Colon (tissue), 2 donors: ENCODE results near the gene RAE1.

Experiments
- FAIRE-seq: peaks from 2 replicates; lab custom pipeline; 2012; peaks lifted over from hg19 to GRCh38; lab: Jason Lieb, UNC
- donor health status: control.
- donor health status: control.

The RAE1 gene

DNA sequence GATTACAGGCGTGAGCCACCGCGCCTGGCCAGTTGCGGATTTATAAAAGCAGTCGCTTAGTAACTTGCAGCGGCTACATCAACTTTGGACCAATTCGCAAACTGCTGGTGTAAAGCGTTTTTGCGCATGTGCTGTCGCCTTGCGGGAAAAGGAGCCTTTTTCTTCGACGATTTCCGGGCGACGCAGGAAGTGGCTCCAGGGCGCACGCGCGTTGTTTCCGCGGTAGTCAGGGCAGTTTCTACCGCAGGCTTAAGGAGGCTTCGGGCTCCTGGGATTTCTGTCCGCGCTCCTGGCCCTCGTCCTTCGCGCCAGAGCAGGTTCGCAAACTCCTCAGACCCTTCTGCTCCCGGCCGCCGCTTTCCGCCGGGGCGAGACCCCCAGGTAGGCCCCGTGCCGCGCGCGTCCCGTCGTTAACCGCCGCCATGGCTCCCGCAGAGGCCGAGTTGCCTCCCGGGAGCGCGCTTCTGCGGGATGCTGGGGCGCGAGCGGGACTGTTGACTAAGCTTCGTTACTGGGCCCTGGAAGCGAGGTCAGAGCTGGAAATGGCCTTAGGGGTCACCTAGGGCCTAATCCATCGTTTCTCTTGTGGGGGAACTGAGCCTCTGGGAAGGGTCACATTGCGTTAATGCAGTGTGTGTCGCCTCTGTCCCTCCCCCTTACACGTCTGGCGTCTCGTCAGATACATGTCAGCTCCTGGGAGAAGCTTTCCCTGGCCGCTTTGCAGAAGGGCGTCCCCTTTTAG is at the start of gene RAE1:
TSS of gene RAE1 (plus strand) at position 214 of the 742 bp plus-strand sequence. CDS start 2,784 bp downstream, outside the sequence.
- FAIRE-seq, result no peak

DNA sequence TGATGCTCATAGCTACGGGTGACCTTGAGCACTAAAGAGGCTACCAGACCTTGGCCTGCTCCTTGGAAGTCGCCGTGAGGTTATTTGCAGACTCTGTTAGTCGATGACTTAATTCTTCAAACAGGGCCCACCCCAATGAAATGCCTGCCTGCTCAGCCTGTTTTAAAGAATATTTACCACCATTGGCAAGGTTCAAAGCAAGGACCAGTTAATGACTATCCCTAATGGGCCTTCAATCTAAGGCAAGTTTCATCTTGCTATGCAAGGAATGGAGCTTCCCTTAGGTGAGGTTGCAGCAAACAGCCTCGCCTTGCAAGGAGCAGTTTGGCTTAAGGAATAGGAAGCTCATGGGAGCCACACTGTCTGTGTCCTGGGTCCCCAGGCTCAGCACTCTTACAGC is 44.3 kb upstream of the RAE1 start:
- FAIRE-seq, result no peak

- no peak for FAIRE-seq
These were observed 42.4 kb upstream of the RAE1 start for GRCh38 chr20:57308451-57309271.

DNA sequence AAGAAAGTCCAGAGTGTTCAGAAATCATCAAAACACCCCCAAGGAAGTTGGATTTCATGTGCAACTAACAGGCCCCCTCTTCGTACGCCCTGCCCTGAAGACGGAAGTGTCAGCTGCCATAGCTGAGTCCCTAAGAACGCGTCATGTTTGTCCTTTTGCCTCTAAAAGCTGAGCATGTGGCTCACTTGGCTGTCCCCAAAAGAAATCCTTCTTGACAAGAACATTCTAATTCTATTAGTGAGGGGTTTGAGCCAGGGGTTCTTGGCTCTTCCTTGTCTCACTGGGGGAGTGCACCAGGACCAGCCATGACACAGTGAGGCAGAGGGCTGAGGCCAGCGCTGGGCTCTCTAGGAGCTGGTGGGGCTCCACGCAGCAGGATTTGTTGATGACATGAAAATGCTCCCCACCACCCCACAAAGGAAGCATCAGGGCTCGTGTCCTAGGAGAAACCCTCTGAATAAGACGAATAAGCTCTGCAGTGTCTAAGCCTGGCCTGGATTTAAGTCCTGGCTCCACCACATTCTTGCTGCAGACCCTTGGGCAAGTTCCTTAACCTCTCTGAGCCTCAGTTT is 41.4 kb upstream of the RAE1 start:
- no peak for FAIRE-seq

DNA sequence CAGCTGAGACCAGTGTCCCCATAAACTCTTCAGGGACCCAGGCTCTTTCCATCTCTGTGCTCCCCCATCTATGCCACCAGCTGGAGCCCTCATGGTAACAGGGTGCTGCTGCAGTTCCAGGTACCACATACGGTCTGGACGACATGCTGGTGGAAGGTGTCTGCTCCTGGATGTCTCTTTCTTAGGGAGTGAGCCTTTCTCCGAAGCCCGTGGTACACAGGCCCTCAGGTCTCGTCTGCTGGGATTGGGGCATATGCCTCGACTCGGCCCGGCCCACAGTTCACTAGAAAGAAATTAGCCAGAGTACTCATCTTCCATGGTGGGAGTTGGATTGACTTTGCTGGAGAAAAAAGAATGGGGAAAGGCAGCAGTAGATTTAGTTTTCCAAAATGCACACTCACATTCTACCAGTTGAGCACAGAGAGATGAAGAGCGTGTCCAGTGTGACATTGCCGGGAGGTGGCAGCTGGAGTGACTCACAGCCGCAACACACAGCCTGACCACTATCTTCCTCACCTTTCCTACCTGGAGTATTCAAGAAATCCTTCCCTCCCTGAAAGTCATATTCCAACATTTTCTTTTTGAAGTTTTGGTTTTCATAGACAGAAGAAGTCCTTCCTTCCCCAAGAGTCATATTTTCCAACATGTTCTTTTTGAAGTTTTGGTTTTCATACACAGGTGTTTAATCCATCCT is 40.1 kb upstream of the RAE1 start:
- no peak for FAIRE-seq

- FAIRE-seq, result no peak
These were observed 38.9 kb upstream of the RAE1 start for GRCh38 chr20:57312138-57312537.

DNA sequence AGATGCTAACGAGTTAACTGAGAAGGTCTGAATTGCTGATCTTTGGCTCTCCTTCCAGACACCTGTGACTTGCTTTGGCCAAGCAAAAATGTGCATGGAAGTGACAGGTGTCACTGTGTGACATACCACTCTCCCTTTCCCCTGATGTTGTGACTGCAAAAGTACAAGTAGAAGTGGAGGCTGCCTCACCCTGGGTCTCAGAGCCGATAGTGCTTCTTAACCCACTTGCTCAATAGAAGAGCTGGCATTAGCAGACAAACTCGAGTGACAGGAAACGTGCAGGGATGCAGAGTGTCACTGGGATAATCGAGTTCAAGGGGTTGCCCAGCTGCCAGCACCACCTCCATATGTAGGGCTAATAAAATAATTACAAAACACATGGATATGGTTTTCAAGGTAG is 37.8 kb upstream of the RAE1 start:
- FAIRE-seq, result no peak

DNA sequence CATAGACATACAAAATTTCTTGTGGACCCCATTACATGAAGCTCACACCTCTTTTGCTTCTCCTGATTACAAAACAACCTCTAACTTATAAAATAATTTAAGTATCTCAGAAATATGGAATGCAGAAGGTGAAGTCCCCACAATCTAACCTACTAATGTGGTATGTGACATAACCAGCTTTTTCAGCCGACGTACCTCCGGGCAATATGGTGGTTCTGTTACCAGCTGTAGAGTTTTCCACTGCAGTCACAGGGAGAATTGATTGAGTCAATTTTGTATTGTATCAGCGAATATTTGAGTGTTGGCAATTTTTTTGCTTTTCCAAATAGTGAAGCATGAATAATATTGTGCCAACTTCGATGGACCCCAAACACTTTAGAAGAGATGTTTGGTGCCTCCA is 37.1 kb upstream of the RAE1 start:
- no peak for FAIRE-seq

- no peak for FAIRE-seq
These were observed 35.7 kb upstream of the RAE1 start for GRCh38 chr20:57315083-57315975.

GRCh38 chr20:57315976-57316480 is 35.0 kb upstream of the RAE1 start:
- no peak for FAIRE-seq

GRCh38 chr20:57316795-57317201 is 34.3 kb upstream of the RAE1 start:
- FAIRE-seq, result no peak

DNA sequence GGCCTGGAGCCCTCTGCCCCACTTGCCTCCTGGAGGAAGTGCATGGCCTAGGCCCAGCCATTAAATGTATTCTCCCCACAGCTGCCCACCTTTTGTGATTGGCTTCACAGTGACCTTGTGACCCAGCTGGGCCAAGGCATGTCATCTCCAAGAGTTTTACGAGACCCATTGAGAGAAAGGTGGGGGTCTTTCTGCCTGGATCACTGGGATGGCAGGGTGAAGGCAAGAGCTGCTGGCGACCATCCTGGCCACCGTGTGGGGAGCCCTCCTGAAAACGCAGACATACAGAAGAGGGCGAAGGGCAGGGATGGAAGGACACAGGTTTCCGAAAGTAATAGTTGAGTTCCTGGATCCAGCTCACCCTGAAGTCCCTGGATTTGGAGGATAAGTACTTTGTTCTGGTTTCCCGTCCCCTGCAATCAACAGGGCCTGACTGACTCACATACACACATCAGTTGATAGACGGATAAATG is 33.7 kb upstream of the RAE1 start:
- no peak for FAIRE-seq

GRCh38 chr20:57317789-57318371 is 33.2 kb upstream of the RAE1 start:
- no peak for FAIRE-seq

DNA sequence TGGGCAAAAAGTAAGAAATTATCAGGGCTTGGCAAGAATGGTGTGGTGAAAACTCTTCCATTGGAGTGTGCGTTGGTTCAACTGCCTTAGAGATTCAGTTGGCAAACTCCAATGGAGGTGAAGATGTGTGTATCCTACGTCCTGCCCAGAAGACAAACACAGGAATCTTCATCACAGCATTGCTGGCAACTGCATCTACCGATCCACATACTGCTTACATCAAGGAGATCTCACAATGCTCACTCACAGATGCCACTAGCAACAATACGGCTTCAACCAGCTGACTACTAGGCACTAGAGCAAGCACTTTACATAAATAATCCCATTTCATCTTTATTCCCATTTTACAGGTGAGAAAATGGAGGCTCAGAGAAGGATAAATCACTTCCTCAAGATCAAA is 31.5 kb upstream of the RAE1 start:
- FAIRE-seq, result no peak

- FAIRE-seq, result no peak
These were observed 30.7 kb upstream of the RAE1 start for GRCh38 chr20:57320358-57320757.

DNA sequence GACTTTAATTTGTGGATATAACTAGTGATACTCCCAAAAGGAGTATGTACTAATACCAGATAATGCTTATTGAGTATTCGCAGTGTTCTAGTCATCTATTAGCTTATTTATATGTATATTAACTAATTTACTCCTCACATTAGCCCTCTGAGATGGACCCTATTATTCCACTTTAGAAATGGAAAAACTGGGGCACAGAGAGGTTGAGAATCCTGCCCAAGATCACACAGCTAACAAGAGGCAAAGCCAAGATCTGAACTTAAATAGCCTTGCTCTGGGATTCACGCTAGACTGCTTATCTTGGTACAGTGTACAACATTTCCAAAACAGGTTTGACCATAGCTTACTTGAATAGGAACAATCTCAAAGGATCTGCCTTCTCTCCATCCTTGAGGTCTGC is 29.9 kb upstream of the RAE1 start:
- no peak for FAIRE-seq

DNA sequence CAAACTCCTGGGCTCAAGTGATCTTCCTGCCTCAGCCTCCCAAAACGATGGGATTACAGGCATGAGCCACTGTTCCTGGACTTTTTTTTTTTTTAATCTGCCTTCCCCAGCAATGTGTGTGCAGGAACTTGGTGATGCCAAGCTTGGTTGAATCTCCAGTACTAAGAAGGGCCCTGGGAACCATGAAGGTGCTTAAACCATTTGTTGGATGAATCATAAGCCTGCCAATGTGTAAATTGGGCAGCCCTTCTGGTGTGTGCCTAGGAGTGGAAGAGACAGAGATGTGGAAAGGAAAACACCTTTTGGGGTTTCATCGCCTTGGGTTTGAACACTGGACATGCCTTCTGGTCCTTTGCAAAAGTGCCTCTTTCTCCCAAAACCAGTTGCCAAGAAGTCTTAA is 28.6 kb upstream of the RAE1 start:
- no peak for FAIRE-seq

DNA sequence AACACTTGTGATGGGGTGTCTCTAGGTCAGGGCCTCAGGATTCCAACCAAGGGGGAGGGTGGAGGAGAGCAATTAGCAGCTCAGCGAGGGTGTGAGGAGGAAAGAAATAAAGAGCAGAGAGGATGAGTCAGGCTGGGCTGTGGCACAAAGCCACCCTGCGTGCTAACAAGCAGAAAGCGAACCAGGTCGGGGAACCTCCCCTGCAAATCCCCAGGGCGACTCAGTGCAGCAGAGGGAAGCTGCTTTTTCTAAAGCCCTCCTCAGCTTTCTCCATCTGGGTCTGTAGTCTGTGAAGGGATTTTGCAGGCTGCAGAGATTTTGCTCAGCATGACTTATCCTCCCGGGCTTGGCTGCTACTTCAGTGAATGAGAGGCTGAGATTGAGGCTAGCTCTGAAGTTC is 28.0 kb upstream of the RAE1 start:
- FAIRE-seq, result no peak

DNA sequence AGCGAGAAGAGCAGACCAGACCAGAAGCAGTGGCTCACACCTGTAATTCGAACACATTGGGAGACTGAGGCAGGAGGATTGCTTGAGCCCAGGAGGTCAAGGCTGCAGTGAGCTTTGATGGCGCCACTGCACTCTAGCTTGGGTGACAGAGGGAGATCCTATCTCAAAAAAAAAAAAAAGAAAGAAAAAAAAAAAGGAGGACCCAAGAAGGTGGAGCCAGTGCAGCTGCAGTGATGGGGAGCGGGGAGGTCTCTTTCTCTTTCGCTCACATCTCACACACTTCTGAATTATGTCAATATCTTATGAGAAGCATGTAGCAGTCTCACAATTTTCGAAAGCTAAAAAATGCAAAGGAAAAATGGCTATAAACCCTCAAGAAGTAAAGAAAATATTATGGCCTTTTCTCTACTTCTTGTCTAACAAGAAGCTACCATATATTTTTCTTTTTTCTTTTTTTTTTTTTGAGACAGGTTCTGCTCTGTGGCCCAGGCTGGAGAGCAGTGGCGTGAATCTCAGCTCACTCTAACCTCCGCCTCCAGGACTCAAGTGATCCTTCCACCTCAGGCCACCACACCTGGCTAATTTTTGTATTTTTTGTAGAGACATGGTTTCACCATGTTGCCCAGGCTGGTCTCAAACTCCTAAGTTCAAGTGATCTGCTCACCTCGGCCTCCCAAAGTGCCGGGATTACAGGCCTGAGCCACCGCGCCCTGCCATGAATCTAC is 25.3 kb upstream of the RAE1 start:
- FAIRE-seq, result no peak
